HG03060 (cell line): ENCODE measurements around the gene RP9.
A peak's percentile ranks its signal among the peaks of the same experiment; 100 is the strongest.

Source experiments
- ATAC-seq: cut with Tn5 transposase; IDR thresholded peaks from one replicate; pipeline ENCODE4 v1.9.1; 2021; ENCODE audit warnings: low read depth, moderate number of reproducible peaks; ENCODE audit not compliant: unreplicated experiment

The RP9 gene

GRCh38 chr7:33109005-33109757 is at the start of gene RP9:
TSS of gene RP9 (minus strand) at chr7:33109404. CDS start at chr7:33109372, 32 bp downstream.
- ATAC-seq, result peak; percentile 30

GRCh38 chr7:33157781-33158180 is 48.6 kb upstream of the RP9 start:
- ATAC-seq, result no peak

- no peak for ATAC-seq
These were observed 48.1 kb upstream of the RP9 start for GRCh38 chr7:33157311-33157710.

- no peak for ATAC-seq
These were observed 47.2 kb upstream of the RP9 start for GRCh38 chr7:33156441-33156840.

GRCh38 chr7:33155811-33156210 is 46.6 kb upstream of the RP9 start:
- ATAC-seq, result no peak

- no peak for ATAC-seq
These were observed 42.9 kb upstream of the RP9 start for GRCh38 chr7:33152087-33152486.

GRCh38 chr7:33145156-33145555 is 36.0 kb upstream of the RP9 start:
- ATAC-seq, result no peak

GRCh38 chr7:33143996-33144718 is 35.0 kb upstream of the RP9 start:
- ATAC-seq, result peak; percentile 61

GRCh38 chr7:33142585-33142984 is 33.4 kb upstream of the RP9 start:
- ATAC-seq, result no peak

- ATAC-seq, result no peak
These were observed 27.9 kb upstream of the RP9 start for GRCh38 chr7:33137103-33137502.

- no peak for ATAC-seq
These were observed 21.0 kb upstream of the RP9 start for GRCh38 chr7:33130184-33130583.

GRCh38 chr7:33129806-33130153 is 20.6 kb upstream of the RP9 start:
- ATAC-seq, result no peak

GRCh38 chr7:33128990-33129805 is 20.0 kb upstream of the RP9 start, which contains the start of gene BBS9:
TSS of gene BBS9 (plus strand) at chr7:33129564. CDS start at chr7:33146253, 16,689 bp downstream.
- ATAC-seq, result peak; percentile 99

- ATAC-seq, result no peak
These were observed 19.4 kb upstream of the RP9 start for GRCh38 chr7:33128631-33128989.

- no peak for ATAC-seq
These were observed 17.9 kb upstream of the RP9 start for GRCh38 chr7:33127085-33127484.

GRCh38 chr7:33118383-33118782 is 9.2 kb upstream of the RP9 start:
- ATAC-seq, result no peak

- no peak for ATAC-seq
These were observed 5.8 kb upstream of the RP9 start for GRCh38 chr7:33114976-33115375.

- no peak for ATAC-seq
These were observed 2.4 kb upstream of the RP9 start for GRCh38 chr7:33111614-33112013.

GRCh38 chr7:33109758-33110238 is 594 bp upstream of the RP9 start:
- ATAC-seq, result no peak

GRCh38 chr7:33108554-33109004 is 625 bp downstream of the RP9 start:
- no peak for ATAC-seq
